Inferior parietal cortex (tissue), 1 donor: ENCODE data around the gene P2RY6.
A peak's percentile ranks its signal among the peaks of the same experiment; 100 is the strongest.

Experiments used
- DNase-seq: peaks from one replicate; pipeline ENCODE4 v3.0.0-alpha.2; 2016; ENCODE audit errors: extremely low spot score

The P2RY6 gene

DNA sequence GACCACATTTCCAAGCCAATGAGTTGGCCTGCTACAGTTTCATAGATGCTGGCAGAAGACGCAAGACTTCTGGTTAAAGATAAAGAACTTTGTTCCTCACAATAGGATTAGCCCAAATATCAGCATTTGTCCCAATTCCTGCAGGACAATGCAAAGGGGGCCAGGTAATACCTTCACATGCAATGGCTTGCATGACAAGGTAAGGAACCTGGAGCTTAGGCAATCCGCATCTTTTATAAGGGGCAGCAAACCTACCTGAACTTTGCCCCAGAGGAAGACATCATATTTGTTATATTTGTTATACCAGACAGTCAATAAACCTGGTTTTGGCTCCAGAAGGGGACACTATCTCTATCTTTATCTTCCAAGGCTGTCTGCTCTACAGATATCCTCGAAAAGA is 5.3 kb downstream of the P2RY6 start:
- no peak for DNase-seq

DNA sequence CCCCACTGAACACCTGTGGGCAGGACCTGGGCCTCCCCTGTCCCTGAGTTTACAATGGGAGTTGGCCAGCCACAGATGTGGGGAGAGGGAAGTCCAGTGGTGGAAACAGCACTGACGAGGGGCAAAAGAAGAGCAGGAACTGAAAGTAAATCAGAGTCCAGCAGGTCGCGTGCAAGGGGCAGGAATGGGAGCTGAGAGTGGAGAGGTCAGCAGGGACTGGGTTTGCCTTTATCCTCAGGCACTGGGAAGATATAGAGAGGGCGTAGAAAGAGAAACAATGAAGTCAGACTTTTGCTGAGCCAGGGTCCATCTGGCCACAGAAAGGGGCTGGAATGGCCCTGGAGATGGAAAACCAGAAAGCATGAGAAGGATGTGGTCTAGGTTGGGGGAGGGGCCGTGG is 8.5 kb downstream of the P2RY6 start:
- DNase-seq: no peak

DNA sequence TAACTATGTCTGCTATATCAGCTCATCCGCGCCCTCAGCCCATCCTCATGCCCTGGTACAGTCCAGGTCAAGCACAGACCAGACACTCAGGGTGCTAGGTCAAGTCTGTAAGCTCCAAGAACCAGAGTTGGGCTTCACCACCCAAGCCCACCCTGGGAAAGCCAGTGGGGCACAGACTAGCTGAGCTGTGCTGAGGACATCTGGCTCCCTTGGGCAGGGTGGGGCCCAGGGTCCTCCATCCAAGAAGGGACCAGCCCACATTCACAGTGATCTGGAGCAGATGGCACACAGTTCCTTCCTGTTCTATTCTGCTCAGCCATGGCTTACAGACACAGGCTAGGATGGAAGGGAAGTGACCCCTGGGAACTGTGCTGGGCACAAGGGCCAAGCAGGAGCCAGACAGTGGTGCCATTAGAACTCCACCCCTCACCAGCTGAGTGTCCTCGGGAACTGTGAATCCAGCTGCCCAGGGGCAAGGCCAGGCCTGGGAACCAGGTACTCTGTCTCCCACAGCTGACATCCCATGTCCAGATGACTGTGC is 9.1 kb downstream of the P2RY6 start:
- no peak for DNase-seq

DNA sequence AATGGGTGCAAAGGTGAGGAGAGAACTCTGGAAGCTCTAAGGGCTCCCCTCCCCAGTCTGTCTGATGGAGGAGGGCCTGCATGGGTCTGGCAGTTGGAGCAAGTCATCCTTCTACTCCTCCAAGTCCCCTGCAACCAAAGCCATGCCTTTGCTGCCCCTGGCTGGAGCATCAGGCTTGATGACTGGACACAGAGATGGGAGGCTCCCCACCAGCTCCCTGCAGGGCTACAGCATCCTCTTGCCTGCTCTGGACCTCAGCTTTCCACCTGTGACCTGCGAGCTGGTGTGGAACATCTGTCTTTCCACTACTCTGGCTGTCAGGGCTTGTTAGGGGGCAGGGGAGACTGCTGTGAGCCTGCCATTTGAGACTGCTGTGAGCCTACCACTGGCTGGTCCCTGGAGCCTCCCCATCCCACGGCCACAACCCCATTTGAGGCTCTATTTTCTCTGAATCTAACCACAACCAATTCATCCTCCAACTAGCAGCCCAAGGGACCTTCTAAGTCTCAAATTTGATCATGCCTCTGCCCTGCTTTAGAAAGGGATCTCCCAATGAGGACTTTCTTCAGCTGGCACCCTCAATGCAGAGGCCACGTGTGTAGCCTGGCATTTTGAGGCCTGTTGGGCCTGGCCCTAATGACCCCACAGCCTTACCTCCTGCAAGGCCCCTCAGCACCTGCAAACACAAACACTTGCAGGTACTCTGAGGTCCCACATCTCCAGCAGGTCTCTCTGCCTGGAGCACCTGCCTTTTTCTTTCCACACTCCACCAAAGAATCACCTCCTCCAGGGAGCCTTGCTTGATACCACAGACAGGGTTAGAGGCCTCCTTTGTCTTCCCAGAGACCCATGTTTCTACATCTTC is 9.9 kb downstream of the P2RY6 start:
- no peak for DNase-seq

DNA sequence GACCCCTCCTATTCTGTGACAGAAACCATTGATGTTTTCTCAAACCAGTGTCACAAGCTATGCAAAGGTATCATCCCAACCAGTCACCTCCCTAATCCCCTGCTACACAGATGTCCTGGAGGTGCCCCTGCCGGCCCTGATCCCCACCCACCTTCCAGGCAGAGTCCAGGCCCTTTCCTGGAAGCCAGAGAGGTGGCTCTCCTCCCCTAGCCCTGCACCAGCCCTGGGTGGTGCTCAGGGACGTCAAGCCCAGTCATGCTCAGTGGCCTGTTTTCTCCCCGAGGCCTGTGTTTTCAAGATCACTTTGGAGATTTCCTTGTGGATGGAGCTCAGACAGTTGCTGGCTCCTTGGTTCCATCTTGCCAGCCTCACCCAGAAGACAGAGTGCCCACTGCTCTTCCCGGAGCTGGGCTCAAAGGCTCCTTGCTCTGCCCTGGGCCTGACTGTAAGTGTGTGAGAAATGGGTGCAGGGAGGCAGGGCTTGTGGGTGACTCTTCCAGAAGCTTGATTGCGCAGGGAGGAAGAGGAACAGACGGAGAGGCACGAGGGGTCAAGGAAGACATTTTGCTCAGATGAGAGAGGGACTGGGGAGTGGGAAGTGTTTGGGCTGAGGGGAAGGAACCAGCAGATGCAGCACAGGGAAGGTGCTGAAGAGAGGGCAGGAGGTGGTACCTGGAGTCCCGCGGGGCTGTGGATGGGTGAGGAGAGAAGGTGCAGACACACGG is 11.3 kb downstream of the P2RY6 start:
- DNase-seq: no peak

DNA sequence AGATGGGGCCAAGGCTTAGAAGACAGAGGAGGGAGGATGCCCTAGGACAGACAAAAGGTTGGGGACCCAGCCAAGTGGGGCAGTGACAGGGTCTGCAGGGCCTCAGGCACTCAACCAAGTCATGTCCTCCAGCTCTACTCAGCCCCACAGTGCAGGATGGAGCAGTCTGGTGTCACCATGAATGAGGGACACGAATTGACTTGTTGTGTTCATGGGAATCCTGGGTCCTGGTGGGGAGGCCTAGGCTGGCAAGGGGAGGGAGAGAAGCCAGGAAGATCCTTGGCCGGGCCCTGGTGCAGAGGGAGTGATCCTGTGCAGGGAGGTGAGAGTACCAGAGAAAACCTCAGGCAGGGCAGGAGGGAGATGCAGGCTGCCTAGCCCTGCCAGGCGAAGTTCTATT is 12.0 kb downstream of the P2RY6 start:
- DNase-seq: no peak

DNA sequence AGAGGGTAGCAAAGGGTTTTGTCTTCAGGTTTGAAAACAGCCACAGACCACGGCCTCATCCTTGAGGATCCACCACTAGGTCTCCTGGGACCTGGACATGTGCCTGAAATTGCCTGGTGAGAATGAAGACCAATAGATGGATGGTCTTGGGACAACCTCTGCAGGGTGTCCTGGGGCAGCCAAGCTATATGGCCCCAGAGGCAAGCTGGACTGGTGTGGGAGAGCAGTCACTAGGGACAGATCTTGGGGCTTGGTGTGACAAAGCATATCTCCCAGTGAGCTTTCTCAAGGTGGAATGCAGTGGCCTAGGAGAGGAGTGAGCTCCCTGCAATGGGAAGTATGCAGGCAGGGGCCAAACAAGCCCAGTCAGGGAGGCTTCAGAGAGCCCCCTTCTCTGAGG is 13.6 kb downstream of the P2RY6 start:
- no peak for DNase-seq

DNA sequence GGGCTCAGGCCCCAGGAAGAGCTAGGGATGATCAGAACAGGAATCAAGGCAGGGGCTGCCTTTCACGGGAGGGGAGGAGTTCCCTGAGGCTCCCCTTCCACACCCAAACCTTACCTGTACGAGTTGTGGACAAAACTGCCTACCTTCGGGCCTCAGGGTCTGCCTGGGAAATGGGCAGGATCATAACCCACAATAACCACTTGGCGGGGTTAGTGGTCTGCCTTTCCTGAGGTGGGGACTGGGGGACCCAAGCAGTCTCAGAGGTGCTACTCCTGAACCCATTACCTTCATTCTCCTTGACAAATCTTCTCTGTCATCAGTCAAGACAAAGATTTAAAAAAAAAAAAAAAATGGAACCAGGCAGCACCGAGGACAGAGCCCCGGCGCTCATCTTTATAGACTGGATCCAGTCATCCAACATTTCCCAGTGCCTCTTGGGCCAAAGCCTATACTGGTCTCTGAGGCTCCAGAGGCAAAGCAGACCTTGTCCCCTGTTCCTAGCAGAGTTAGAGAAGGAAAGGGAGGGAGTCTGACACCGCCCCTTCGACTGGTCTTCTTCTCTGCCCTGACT is 14.2 kb downstream of the P2RY6 start:
- no peak for DNase-seq

DNA sequence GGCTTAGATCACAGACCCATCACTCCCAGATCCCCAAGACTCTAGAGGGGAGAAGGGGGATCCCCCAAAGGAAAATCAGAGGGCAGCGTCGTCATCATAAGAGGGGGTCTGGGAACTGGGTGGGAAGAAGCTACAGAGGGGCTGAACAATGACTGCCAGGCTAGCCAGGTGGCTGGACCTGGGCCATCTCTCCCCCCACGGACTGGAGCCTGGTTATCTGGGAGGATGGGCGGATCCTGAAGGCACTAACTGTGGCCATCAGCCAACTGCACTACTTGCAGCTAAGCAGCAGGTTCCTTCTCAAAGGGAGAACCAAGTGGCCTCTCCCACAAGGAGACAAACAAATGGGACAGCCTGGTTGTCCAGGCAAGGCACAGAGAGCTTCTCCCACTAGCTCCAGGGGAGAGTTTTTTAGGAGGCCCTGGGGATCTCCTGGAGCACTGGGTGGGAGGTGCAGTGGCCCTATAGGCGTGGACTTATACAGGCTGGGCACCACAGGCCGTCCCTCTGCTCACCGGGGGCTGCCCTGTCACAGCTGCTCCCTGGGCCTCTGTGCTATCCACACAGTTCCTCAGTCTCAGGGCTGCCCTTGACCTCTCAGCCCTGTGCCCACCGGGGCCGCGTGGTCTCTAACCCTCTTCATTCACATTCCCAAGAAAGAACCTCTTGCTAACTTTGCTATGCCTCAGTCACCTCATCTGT is 15.4 kb downstream of the P2RY6 start:
- no peak for DNase-seq

DNA sequence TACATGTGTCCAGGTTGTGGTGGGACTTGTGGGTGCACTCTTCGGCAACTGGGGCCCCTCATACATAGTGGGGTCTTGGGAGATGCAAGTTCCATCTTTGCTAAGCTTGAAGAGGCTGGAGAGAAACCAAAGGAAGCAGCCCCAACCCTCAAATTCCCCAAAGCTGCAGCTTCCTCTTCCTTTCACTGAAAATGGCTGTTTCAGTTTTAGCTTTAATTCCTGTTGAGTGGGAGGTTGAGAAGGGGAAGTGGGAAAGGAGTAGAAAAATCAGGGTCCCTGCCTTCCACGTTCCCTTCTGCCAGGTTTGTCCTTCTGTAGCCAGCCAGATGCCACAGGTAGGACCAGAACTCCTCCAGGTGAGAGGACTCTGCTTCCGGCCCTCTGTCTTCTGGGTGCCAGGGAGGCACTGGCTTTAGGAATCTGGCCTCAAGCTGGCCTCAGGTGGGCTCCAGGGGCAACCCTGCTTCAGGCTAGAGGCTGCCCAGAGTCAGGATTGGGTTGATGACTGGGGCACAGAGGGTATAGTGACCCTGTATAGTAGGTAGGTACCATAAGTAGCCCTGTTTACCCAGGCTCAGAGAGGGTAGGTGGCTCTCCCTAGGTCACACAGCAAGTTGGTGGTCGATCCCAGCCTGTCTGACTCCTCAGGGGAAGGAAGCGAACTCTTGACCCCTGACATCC is 16.2 kb downstream of the P2RY6 start:
- no peak for DNase-seq

DNA sequence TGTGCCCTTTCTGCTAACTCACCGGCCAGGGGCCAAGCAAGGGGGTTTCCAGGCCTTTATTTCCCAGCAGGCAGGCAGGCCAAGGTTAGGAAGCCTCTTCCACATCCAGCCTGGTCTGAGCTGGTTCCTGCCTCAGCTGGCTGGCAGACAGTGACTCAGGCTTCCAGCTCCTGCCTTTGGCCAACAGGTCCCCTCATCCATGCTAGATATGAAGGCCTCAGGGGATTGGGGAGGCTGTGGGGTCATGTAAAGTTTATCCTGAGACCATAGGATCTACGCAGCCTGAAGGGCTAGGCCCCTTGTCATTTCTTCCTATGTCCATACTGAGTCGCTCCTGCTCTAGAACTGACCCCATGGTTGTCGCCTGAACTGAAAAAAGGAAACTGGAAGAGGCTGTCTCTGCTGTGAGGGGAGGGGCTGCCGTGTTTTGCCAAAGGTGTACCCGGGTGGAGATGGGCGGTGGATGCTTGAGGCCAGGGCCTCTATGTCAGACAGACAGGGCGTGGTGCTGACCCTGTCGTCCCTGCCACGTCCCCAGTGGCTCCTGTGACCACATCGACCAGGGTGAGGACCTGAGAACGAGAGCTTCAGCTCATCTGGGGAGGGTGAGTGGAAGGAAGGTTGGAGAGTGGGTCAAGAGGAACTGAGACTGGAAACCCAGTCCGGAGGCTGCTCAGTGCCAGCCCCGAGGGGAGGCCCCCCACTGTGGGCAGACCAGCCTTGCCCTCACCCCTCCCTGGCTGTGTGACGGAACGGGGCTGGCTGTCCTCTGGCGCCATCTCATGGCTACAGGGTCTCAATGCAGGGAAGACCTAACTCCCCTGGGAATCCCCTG is 17.0 kb downstream of the P2RY6 start:
- DNase-seq: peak; percentile 75

DNA sequence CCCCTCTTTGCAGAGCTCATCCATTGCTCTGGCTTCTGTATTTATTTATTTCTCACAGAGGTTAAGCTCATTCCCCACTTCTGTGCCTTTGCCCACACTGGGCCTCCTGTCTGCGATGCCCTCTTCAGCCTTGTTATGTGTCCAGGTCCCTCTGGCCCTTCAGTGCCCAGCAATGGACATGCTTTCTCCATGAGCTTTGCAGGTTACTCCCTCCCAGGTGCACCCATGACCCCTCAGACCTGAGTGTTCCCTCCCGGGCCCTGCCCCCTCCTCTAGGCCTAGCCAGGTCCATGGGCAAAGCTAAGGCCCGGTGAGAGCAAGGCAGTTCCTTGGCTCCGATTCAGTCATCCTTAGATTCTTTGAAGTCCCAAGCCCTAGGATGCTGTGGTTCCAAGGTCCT is 18.4 kb downstream of the P2RY6 start:
- DNase-seq: no peak

DNA sequence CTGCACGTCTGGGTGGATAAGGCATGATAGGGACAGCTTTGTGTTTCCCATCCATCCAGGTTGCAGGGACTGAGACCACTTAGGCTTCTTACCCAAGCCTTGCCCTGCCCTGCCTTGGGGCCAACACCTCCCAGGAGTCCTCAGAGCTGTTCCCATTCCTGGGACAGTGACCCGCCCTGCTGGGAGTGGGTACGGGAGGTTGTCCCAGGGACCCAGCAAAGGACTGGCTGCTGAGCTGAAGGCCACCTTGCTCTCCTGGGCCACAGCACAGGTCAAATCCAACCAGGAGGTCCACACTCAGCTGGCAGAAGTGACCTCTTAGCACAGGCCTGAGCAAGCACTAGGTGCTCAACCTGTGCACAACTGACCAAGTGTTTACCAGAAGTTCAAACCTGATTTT is 19.1 kb downstream of the P2RY6 start:
- no peak for DNase-seq

DNA sequence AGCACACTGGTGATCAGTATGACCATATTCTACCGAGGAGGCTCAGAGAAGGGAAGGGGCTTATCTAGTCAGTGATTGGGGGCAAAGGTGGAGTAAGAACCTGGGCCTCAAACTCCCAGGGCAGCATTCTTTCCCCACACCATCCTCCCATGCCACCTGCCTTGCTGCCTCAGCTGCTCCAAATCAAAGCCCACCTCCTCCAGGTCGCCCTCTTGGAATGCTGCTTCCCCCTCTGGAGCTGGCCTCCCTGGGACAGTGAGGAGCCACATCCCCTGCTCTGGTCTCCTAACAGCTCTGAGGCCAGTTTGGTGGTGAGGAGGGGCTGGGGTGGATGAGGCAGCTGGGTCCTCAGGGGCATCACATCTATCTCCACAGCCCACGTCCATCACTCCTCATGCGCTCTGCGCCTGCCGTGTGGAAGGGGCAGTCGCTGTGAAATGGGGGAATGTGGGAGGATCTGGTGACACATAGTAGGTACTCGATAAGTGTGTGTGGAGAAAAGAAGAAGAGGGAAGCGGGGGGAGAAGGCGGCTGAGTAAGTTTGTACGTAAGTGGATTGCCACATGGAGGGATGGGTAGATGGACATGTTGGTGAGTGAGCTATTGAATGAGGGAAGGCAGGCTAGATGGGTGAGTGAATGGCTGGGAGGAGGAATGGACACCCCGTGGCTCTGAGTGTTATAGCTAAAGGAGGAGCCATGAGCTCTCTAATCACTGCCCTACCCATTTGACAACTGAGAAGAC is 19.8 kb downstream of the P2RY6 start:
- no peak for DNase-seq

DNA sequence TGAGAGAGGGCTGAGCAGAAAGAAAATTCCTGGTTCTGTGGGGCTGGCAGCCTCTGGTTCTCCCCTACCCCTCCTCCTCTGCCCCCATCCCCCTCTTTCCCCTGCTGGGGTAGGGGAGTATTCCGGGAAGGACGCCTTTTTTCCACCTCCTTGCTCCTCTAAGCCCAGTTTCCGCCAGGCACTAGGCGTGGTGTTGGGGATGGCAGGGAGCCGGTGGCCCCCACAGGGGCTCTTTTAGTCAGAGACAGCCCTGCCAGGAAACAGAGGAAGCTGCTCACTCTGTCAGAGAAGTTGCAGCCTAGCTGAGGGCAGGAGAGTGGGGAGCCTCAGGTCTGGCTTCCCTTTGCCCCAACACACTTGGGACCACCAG is 20.4 kb downstream of the P2RY6 start:
- no peak for DNase-seq

DNA sequence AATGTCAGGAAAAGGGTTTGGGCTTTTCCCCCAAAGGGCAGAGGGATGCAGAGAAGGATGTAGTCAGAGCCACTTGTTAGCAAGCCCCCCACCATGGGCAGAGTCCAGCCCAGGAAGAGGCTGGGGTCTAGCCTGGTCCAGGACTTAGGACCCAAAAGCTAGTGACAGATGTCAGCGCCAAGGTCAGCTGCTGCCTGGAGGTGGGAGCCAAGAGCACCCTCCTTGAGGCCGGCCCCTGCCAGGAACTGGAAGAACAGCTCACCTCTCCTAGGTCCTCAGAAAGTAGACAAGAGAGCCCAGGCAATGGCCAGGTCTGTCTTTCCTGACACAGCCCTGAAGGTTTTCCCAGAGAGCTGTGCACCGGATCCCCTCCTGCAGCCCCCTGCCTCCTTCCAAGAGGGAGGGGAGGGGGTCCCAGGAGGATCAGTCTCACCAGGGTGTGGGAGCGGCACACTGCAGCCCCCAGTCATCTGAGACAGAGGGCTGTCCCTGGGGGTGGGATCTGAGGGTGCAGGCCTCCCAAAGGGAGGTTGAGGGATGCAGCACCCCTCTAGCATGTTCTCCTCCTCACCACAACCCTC is 21.3 kb downstream of the P2RY6 start:
- DNase-seq: no peak

DNA sequence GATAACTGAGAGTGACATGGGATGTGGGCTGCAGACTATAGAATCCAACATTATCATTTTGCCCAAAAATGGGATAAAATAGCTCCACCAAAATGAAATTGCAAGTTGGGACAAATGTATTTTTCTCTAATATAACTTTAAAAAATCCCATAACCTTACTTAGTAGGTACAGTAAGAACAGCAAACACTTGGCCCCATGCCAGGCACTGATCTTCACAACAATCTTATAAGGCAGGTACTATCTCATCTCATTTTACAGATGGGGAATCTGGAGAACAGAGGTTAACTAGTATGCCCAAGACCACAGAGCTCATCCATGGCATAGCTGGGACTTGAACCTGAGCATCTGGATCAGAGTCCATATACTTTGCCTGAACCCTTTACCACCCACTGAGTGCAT is 22.5 kb downstream of the P2RY6 start:
- no peak for DNase-seq

DNA sequence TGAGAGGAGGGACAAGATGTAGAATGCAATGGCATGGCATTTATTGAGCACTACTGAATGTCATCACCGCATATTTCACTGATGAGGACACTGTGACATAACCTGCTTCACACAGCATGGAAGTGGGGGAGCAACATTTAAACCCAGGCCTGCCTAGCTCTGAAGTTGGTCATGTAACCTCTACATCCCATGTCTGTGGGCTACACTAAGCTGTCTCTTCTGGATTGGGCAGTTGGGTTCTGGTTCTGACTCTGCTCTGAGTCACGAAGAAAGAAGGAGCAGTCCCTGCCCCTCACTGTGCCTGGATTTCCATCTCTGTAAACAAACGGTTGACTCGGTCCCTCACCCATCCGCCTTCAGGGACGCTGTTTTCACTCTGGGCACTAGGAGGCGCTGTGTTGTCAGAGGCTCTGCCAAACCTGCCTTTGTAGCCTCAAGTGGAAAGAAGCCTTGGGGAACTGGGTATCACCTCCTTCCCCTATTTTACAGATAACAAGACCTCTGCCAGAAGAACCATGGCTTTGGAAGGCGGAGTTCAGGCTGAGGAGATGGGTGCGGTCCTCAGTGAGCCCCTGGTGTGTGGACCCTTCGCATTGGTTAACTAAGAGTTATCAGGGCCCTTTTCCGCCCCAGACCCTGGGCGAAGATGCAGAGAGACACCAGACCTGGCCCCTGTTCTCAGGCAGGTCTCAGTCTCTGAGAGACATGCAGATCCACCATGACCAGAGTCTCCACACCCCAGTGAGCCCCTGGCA is 23.3 kb downstream of the P2RY6 start:
- DNase-seq: peak; percentile 68

DNA sequence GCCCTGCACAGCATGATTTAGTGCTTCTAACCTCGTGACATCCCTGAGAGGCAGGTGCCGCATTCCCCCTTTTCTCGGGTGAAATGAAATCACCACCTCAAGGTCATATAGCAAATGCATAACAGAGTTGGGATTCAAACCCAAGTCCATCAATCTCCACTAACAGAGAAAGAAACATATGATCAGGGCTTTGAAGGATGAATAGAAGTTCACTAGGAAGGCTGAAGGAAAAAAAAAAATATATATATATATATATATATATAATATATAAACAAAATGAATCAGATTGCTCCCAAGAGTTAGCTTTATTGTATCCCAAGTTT is 23.8 kb downstream of the P2RY6 start:
- DNase-seq: no peak
